CD8-positive, alpha-beta memory T cell (primary cell): ENCODE measurements around the gene SHOC1. TPM values are rescaled to one million over a fixed set of nuclear protein-coding genes. Genes with fewer than 3 reads are reported as not detected.

Experiments used
- polyA plus RNA-seq: library from polyadenylated mRNA; unstranded; fragments of 300-500 nt; fragmentation: Illumina TruSeq; gene quantifications from one replicate; pipeline ENCODE4 v1.2.3, GENCODE V29; 2021
- total RNA-seq, 2 experiments: library from RNA; stranded (reverse); gene quantifications; one replicate each; pipeline ENCODE4 v1.2.3, GENCODE V29; 2021

The SHOC1 gene
- total and polyA plus RNA-seq, 3 experiments from 2014 or later = not detected

Other genes starting within 250 kb of the SHOC1 start
- gene PTGR1, start 195.3 kb downstream of the SHOC1 start, total RNA-seq = under 1 TPM; 0.62 to 0.96 TPM
- not detected for gene PTGR1, start 195.3 kb downstream of the SHOC1 start, polyA plus RNA-seq
- gene DNAJC25, start 163.6 kb downstream of the SHOC1 start, total RNA-seq = 1 to 10 TPM; 5.7 to 6.0 TPM
- gene DNAJC25, start 163.6 kb downstream of the SHOC1 start, polyA plus RNA-seq = 2.0 TPM
- 10 to 100 TPM; 21.9 to 25.1 TPM for gene GNG10, start 133.3 kb downstream of the SHOC1 start, total RNA-seq
- gene GNG10, start 133.3 kb downstream of the SHOC1 start, polyA plus RNA-seq = 22.9 TPM
- 10 to 100 TPM; 20.4 to 23.2 TPM for gene UGCG, start 101.9 kb upstream of the SHOC1 start, total RNA-seq
- 13.1 TPM for gene UGCG, start 101.9 kb upstream of the SHOC1 start, polyA plus RNA-seq